ENCODE data around the gene CST4.
"Not testable (repeated sequence)": the region's sequence is repeated elsewhere in the genome, so short reads cannot be mapped to it uniquely, and the experiment has no call there.

Gene CST4

GRCh38 chr20:23659989-23660837 lies 28.6 kb downstream of the CST4 start:
- no peak for DNase-seq (ENCODE audit: low read depth)

GRCh38 chr20:23659610-23659988 lies 29.2 kb downstream of the CST4 start:
- DNase-seq (ENCODE audit: low read depth), result not testable (repeated sequence)

GRCh38 chr20:23658989-23659609 lies 29.7 kb downstream of the CST4 start:
- DNase-seq (ENCODE audit: low read depth), result no peak

- no peak for DNase-seq (ENCODE audit: low read depth)
Measured at GRCh38 chr20:23658336-23658735, 30.5 kb downstream of the CST4 start.

- no peak for DNase-seq (ENCODE audit: low read depth)
Measured at GRCh38 chr20:23657202-23657601, 31.6 kb downstream of the CST4 start.

- no peak for DNase-seq (ENCODE audit: low read depth)
Measured at GRCh38 chr20:23656372-23656771, 32.5 kb downstream of the CST4 start.

GRCh38 chr20:23655491-23656211 lies 33.2 kb downstream of the CST4 start:
- DNase-seq (ENCODE audit: low read depth), result no peak

- DNase-seq (ENCODE audit: low read depth), result no peak
Measured at GRCh38 chr20:23654717-23655116, 34.1 kb downstream of the CST4 start.

GRCh38 chr20:23654000-23654399 lies 34.8 kb downstream of the CST4 start:
- no peak for DNase-seq (ENCODE audit: low read depth)

- DNase-seq (ENCODE audit: low read depth), result no peak
Measured at GRCh38 chr20:23653400-23653938, 35.4 kb downstream of the CST4 start.

GRCh38 chr20:23652926-23653325 lies 35.9 kb downstream of the CST4 start:
- DNase-seq (ENCODE audit: low read depth), result no peak

- DNase-seq (ENCODE audit: low read depth), result no peak
Measured at GRCh38 chr20:23652371-23652770, 36.5 kb downstream of the CST4 start.

- DNase-seq (ENCODE audit: low read depth), result no peak
Measured at GRCh38 chr20:23651117-23651516, 37.7 kb downstream of the CST4 start.

GRCh38 chr20:23649830-23650417 lies 38.9 kb downstream of the CST4 start:
- DNase-seq (ENCODE audit: low read depth), result no peak

- DNase-seq (ENCODE audit: low read depth), result no peak
Measured at GRCh38 chr20:23649242-23649641, 39.6 kb downstream of the CST4 start.

GRCh38 chr20:23647346-23647745 lies 41.5 kb downstream of the CST4 start:
- DNase-seq (ENCODE audit: low read depth), result no peak

GRCh38 chr20:23646106-23646873 lies 42.5 kb downstream of the CST4 start:
- DNase-seq (ENCODE audit: low read depth), result no peak

- no peak for DNase-seq (ENCODE audit: low read depth)
Measured at GRCh38 chr20:23645575-23645974, 43.3 kb downstream of the CST4 start.

- no peak for DNase-seq (ENCODE audit: low read depth)
Measured at GRCh38 chr20:23644164-23644563, 44.7 kb downstream of the CST4 start.

GRCh38 chr20:23643659-23644058 lies 45.2 kb downstream of the CST4 start:
- DNase-seq (ENCODE audit: low read depth), result no peak

- DNase-seq (ENCODE audit: low read depth), result no peak
Measured at GRCh38 chr20:23641936-23642751, 46.7 kb downstream of the CST4 start.

Data from activated T-cell treated with anti-CD3 and anti-CD28 coated beads for 48 hours (primary cell).